Kidney (tissue), 14 donors: ENCODE measurements around the gene EXOSC2. TPM values are rescaled to one million over a fixed set of nuclear protein-coding genes. Genes with fewer than 3 reads are reported as not detected.

Experiments used
- DNase-seq, 5 donors: peaks; one replicate each; pipeline ENCODE4 v3.0.0-alpha.2; 2013 to 2020
- FAIRE-seq: peaks from 2 replicates; lab custom pipeline; 2012; peaks lifted over from hg19 to GRCh38; lab: Jason Lieb, UNC
- H3K27ac ChIP-seq, 2 donors: one replicate each; pipeline ENCODE4 v1.7.0; 2013; ENCODE audit warnings: low read depth in 2 of 2, low read length in 2 of 2, inconsistent platforms in 1 of 2
- H3K27me3 ChIP-seq: one replicate; pipeline ENCODE4 v1.7.1; 2013; ENCODE audit warnings: low read length, inconsistent platforms; ENCODE audit not compliant: control insufficient read depth, insufficient read depth
- H3K36me3 ChIP-seq, 3 donors: one replicate each; pipeline versions ENCODE4 v1.7.0 to v1.7.1; 2013; ENCODE audit warnings: low read length in 3 of 3, control low read depth in 1 of 3, inconsistent platforms in 1 of 3; ENCODE audit not compliant: insufficient read depth in 3 of 3, control insufficient read depth in 2 of 3
- H3K4me1 ChIP-seq, 3 donors: one replicate each; pipeline versions ENCODE4 v1.7.0 to v1.7.1; 2013; ENCODE audit warnings: low read length in 3 of 3, inconsistent platforms in 1 of 3, low read depth in 1 of 3; ENCODE audit not compliant: control insufficient read depth in 2 of 3, insufficient read depth in 2 of 3
- H3K4me3 ChIP-seq, 3 donors: one replicate each; pipeline versions ENCODE4 v1.7.0 to v1.8.1; 2013; ENCODE audit warnings: low read length in 3 of 3, control low read depth in 1 of 3, inconsistent platforms in 1 of 3
- H3K9ac ChIP-seq, 3 donors: one replicate each; pipeline versions ENCODE4 v1.7.0 to v1.7.1; 2013; ENCODE audit warnings: low read length in 3 of 3, control low read depth in 1 of 3, inconsistent platforms in 1 of 3
- H3K9me3 ChIP-seq, 3 donors: one replicate each; pipeline versions ENCODE4 v1.7.0 to v1.7.1; 2013; ENCODE audit warnings: low read length in 3 of 3, control low read depth in 1 of 3, inconsistent platforms in 1 of 3; ENCODE audit not compliant: control insufficient read depth in 2 of 3, insufficient read depth in 1 of 3
- intact Hi-C: fragments of 100-400 bp; cut with DNase I; formaldehyde crosslinking; loops from one replicate; pipeline ENCODE4 v1.11.1; 2022
- polyA plus RNA-seq: library from polyadenylated mRNA; stranded (reverse); fragments of 350-450 nt; fragmentation: Illumina TruSeq; extraction: RNeasy Lipid Tissue Mini Kit (QIAGEN cat#74804); gene quantifications from one replicate; pipeline ENCODE4 v1.2.3, GENCODE V29; 2014; ENCODE audit warnings: low read depth, low replicate concordance; ENCODE audit not compliant: insufficient read depth
- total RNA-seq: library from RNA; stranded (reverse); fragmentation: NEBNext Ultra II Directional; extraction: Animal tissue kit (Norgen Biotek cat#: 25700); gene quantifications from one replicate; pipeline ENCODE4 v1.2.1, GENCODE V29; 2021
- TF ChIP-seq, protein P1 (sequence below): IDR thresholded peaks from 3 replicates; pipeline ENCODE4 v1.5.1; 2012; ENCODE audit warnings: mild to moderate bottlenecking, moderate library complexity, borderline replicate concordance; ENCODE audit not compliant: insufficient read depth; ENCODE audit errors: extremely low read depth
- donor health status: control.
- donor health status: control.
- donor health status: control.
- donor health status: control.
- donor health status: control.
- donor health status: DM: yes; HTN: yes; CAD: no.
- donor health status: Normal renal cell carcinoma (clear cell type).

Gene EXOSC2
- total and polyA plus RNA-seq, 2 donors from 2014 or later = 13.0 to 26.4 TPM

DNA sequence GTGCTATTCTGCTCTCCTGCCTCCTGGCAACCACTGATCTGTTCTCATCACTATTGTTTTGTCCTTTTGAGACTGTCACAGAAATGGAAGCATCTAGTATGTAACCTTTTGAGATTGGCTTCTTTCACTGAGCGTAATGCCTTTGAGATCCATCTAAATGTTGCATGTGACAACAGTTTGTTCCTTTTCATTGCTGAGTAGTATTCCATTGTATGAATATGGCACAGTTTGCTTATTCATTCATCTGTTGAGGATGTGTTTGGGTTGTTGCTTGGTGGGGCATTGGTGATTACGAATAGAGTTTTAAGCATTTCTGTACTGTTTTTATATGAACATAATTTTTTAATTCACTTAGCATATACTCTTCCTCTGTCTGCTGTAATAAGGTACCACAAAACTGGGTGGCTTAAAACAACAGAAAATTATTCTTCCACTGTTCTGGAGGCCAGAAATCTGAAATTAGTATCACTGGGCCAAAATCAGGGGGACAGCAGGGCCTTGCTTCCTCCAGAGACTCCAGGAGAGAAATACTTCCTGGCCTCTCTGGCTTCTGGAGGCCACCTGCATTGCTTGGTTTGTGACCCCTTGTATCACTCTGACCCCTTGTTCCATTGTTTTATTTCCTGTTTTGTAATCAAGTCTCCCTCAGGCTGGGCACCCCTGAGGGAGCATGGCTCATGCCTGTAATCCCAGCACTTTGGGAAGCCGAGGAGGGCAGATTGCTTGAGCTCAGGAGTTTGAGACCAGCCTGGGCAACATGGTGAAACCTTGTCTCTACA is 53.0 kb downstream of the EXOSC2 start:
- H3K9me3 ChIP-seq = no peaks in the 10 kb centered on the region
- no peak overlapping the region for H3K27ac ChIP-seq
- H3K9ac ChIP-seq = no peak overlapping the region
- H3K27me3 ChIP-seq = no peaks in the 10 kb centered on the region
- DNase-seq (no peak), FAIRE-seq (no peak)
- TF ChIP-seq, protein P1, sequence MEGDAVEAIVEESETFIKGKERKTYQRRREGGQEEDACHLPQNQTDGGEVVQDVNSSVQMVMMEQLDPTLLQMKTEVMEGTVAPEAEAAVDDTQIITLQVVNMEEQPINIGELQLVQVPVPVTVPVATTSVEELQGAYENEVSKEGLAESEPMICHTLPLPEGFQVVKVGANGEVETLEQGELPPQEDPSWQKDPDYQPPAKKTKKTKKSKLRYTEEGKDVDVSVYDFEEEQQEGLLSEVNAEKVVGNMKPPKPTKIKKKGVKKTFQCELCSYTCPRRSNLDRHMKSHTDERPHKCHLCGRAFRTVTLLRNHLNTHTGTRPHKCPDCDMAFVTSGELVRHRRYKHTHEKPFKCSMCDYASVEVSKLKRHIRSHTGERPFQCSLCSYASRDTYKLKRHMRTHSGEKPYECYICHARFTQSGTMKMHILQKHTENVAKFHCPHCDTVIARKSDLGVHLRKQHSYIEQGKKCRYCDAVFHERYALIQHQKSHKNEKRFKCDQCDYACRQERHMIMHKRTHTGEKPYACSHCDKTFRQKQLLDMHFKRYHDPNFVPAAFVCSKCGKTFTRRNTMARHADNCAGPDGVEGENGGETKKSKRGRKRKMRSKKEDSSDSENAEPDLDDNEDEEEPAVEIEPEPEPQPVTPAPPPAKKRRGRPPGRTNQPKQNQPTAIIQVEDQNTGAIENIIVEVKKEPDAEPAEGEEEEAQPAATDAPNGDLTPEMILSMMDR = no peak
- intact Hi-C loops = no loop called here
- no peak overlapping the region for H3K4me3 ChIP-seq
- H3K36me3 ChIP-seq = no peaks in the 10 kb centered on the region
- peaks cover 0 to 4% (median 0%) of the 10 kb centered on the region in 3 donors for H3K4me1 ChIP-seq

DNA sequence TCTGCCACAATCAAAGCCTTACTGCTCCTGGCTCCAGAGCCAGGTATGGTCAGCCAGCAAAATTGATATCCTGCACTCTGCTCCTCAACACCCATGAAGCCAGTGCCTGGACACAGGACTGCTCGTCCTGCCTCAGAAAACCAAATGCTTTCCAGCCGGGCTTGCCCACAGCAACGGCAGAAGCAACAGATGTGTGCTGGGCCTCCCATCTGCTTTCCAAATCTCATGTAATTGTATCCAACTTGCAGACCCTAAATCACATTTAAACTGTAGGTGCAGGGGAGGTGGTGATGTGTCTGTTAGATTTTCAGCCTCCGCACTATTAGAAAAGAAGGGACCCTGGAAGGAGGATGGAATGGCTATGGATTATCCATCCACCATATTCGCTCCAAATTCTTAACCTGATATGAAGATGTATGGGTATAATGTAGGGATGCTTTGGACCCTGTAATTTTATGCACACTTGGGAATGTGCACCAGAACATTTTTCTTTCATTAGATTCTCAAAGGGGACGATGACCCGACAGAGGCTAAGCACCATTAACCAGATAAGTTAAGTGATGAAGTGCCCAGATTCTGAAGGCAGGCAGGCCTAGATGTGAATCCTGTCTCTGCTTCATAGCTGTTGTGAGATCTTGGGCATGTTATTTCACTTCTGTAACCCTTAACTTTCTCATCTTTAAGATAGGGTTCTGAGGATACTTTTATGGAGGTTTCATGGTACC is 58.2 kb downstream of the EXOSC2 start:
- Histone ChIP-seq H3K4me3 (no peak overlapping the region), H3K4me1 (peaks cover 0 to 13% (median 4%) of the 10 kb centered on the region in 3 donors), H3K9ac (no peak overlapping the region), H3K27me3 (no peaks in the 10 kb centered on the region), H3K27ac (no peak overlapping the region), H3K9me3 (no peaks in the 10 kb centered on the region), H3K36me3 (no peaks in the 10 kb centered on the region)
- TF ChIP-seq, protein P1 = no peak
- FAIRE-seq = no peak
- intact Hi-C loops = no loop called here
- peak in 4 of 5 donors; percentile 49 to 84 (median 68) for DNase-seq

Other genes starting within 250 kb of the EXOSC2 start
- 124 TPM for gene ASS1, start 248.8 kb upstream of the EXOSC2 start, total RNA-seq
- gene ASS1, start 248.8 kb upstream of the EXOSC2 start, polyA plus RNA-seq = 1,185 TPM
- 44.1 TPM for gene FUBP3, start 114.2 kb upstream of the EXOSC2 start, total RNA-seq
- 19.4 TPM for gene FUBP3, start 114.2 kb upstream of the EXOSC2 start, polyA plus RNA-seq
- gene PRDM12, start 29.2 kb upstream of the EXOSC2 start, total RNA-seq = not detected
- not detected for gene PRDM12, start 29.2 kb upstream of the EXOSC2 start, polyA plus RNA-seq
- gene ABL1, start 141.5 kb downstream of the EXOSC2 start, total RNA-seq = 63.6 TPM
- gene ABL1, start 141.5 kb downstream of the EXOSC2 start, polyA plus RNA-seq = 15.0 TPM
- not detected for gene QRFP, start 203.0 kb downstream of the EXOSC2 start, total RNA-seq
- gene QRFP, start 203.0 kb downstream of the EXOSC2 start, polyA plus RNA-seq = not detected
- gene FIBCD1, start 245.5 kb downstream of the EXOSC2 start, total RNA-seq = 0.25 TPM
- not detected for gene FIBCD1, start 245.5 kb downstream of the EXOSC2 start, polyA plus RNA-seq